Naive thymus-derived CD4-positive, alpha-beta T cell (primary cell): Measurements from ENCODE around the gene ADAMTS8. TPM values are rescaled to one million over a fixed set of nuclear protein-coding genes. Genes with fewer than 3 reads are reported as not detected.
A peak's percentile ranks its signal among the peaks of the same experiment; 100 is the strongest.

Source experiments
- ATAC-seq: fragments of 150-1000 bp; cut with Tn5 transposase; 2 replicates; pipeline ENCODE4 v1.10.0; 2021; ENCODE audit warnings: mild to moderate bottlenecking, moderate library complexity
- CTCF ChIA-PET: fragments of 350-600 bp; sonication (Branson Sonifier 250); formaldehyde crosslinking; loops from one replicate; lab custom pipeline; 2021; ENCODE audit warnings: antibody characterized with exemption; lab: Charles Lee
- POLR2A ChIA-PET: fragments of 350-600 bp; sonication (Branson Sonifier 250); formaldehyde crosslinking; loops from one replicate; lab custom pipeline; 2021; ENCODE audit warnings: antibody characterized with exemption, inconsistent platforms; lab: Charles Lee
- DNase-seq, 9 donors: peaks; one replicate each; pipeline versions ENCODE4 v3.0.0 to v3.0.0-alpha.2; 2020 to 2022; ENCODE audit warnings: mixed read lengths in 1 of 9
- H3K27ac ChIP-seq: one replicate; pipeline ENCODE4 v1.7.0; 2013; ENCODE audit warnings: mild to moderate bottlenecking, low read depth, low read length, moderate library complexity
- H3K27me3 ChIP-seq, 2 donors: one replicate each; pipeline ENCODE4 v1.7.0; 2013; ENCODE audit warnings: low read length in 2 of 2, mild to moderate bottlenecking in 2 of 2, moderate library complexity in 2 of 2; ENCODE audit not compliant: control insufficient read depth in 2 of 2, insufficient read depth in 2 of 2
- H3K36me3 ChIP-seq, 3 experiments: 1 replicate in 2 of 3; 2 replicates in 1 of 3; pipeline ENCODE4 v1.7.0; 2013; ENCODE audit warnings: low read length in 3 of 3, mild to moderate bottlenecking in 3 of 3, moderate library complexity in 1 of 3; ENCODE audit not compliant: insufficient read depth in 3 of 3, control insufficient read depth in 2 of 3
- H3K4me1 ChIP-seq, 2 donors: one replicate each; pipeline ENCODE4 v1.7.0; 2013; ENCODE audit warnings: low read length in 2 of 2, mild to moderate bottlenecking in 2 of 2, moderate library complexity in 1 of 2; ENCODE audit not compliant: control insufficient read depth in 2 of 2, insufficient read depth in 2 of 2
- H3K4me3 ChIP-seq: 2 replicates; pipeline ENCODE4 v1.7.0; 2013; ENCODE audit warnings: mild to moderate bottlenecking, low read length
- H3K9me3 ChIP-seq, 3 experiments: 1 replicate in 2 of 3; 2 replicates in 1 of 3; pipeline ENCODE4 v1.7.0; 2013; ENCODE audit warnings: low read length in 3 of 3; ENCODE audit not compliant: control insufficient read depth in 2 of 3
- H3K27ac Mint-ChIP-seq, 9 donors: one replicate each; pipeline ENCODE4 v1.8.0; 2020 to 2022; ENCODE audit warnings: mixed read lengths in 9 of 9, mild to moderate bottlenecking in 8 of 9, moderate library complexity in 5 of 9, inconsistent platforms in 2 of 9
- H3K27me3 Mint-ChIP-seq, 5 donors: one replicate each; pipeline ENCODE4 v1.8.0; 2021 to 2022; ENCODE audit warnings: mixed read lengths in 5 of 5, mild to moderate bottlenecking in 1 of 5
- H3K36me3 Mint-ChIP-seq, 5 donors: one replicate each; pipeline ENCODE4 v1.8.0; 2020 to 2022; ENCODE audit warnings: mixed read lengths in 5 of 5, mild to moderate bottlenecking in 3 of 5, inconsistent platforms in 1 of 5
- H3K4me1 Mint-ChIP-seq, 7 donors: one replicate each; pipeline ENCODE4 v1.8.0; 2020 to 2022; ENCODE audit warnings: mixed read lengths in 7 of 7, mild to moderate bottlenecking in 3 of 7, inconsistent platforms in 1 of 7
- H3K4me3 Mint-ChIP-seq, 10 donors: one replicate each; pipeline ENCODE4 v1.8.0; 2020 to 2022; ENCODE audit warnings: mild to moderate bottlenecking in 10 of 10, mixed read lengths in 10 of 10, moderate library complexity in 6 of 10, inconsistent platforms in 2 of 10
- H3K9me3 Mint-ChIP-seq, 11 donors: one replicate each; pipeline ENCODE4 v1.8.0; 2020 to 2022; ENCODE audit warnings: mixed read lengths in 11 of 11, mild to moderate bottlenecking in 4 of 11, inconsistent platforms in 1 of 11, moderate library complexity in 1 of 11
- intact Hi-C, 2 donors: fragments of 100-400 bp; cut with micrococcal nuclease; formaldehyde crosslinking; loops; one replicate each; pipeline ENCODE4 v1.15.1; 2023
- polyA plus RNA-seq, 2 donors: library from polyadenylated mRNA; unstranded; fragments of 300-500 nt; fragmentation: Illumina TruSeq; gene quantifications; one replicate each; pipeline ENCODE4 v1.2.3, GENCODE V29; 2021
- total RNA-seq, 6 experiments: library from RNA in 5 of 6; stranded (reverse) in 5 of 6; gene quantifications; 1 replicate in 5 of 6; 2 replicates in 1 of 6; pipeline ENCODE4 v1.2.3 and lab custom pipeline; 2021 to 2026

The ADAMTS8 gene
- total and polyA plus RNA-seq, 7 experiments from 2014 or later: not detected

GRCh38 chr11:130421697-130422096, 6.7 kb downstream of the ADAMTS8 start:
- Mint-ChIP-seq H3K27me3 (peaks cover 24 to 42% (median 32%) of the 10 kb centered on the region in 5 donors), H3K27ac (no peak overlapping the region), H3K9me3 (no peaks in the 10 kb centered on the region), H3K4me1 (peaks cover 0 to 3% (median 0%) of the 10 kb centered on the region in 7 donors), H3K36me3 (no peaks in the 10 kb centered on the region), H3K4me3 (no peak overlapping the region)
- no peaks in the 10 kb centered on the region for H3K9me3 ChIP-seq
- no peak overlapping the region for H3K4me3 ChIP-seq
- intact Hi-C loops: no loop called here
- DNase-seq: no peak
- H3K27me3 ChIP-seq: no peaks in the 10 kb centered on the region
- H3K36me3 ChIP-seq: no peaks in the 10 kb centered on the region
- CTCF ChIA-PET: no interaction called here
- POLR2A ChIA-PET: no interaction called here
- no peak overlapping the region for H3K27ac ChIP-seq
- no peaks in the 10 kb centered on the region for H3K4me1 ChIP-seq
- no peak for ATAC-seq

- no peak overlapping the region for H3K27ac ChIP-seq
- H3K36me3 ChIP-seq: no peaks in the 10 kb centered on the region
- ATAC-seq (no peak), DNase-seq (no peak)
- intact Hi-C loops: no loop called here
- ChIA-PET CTCF (interaction anchor here (0.5 kb wide), 1 partner anchor 47 kb away, joined by 3 read pairs; no protein-coding TSS in a partner anchor), POLR2A (no interaction called here)
- H3K36me3 Mint-ChIP-seq: no peaks in the 10 kb centered on the region
- no peaks in the 10 kb centered on the region for H3K4me1 ChIP-seq
- H3K9me3 ChIP-seq: no peaks in the 10 kb centered on the region
- peaks cover 0 to 3% (median 0%) of the 10 kb centered on the region in 7 donors for H3K4me1 Mint-ChIP-seq
- H3K4me3 ChIP-seq: no peak overlapping the region
- no peaks in the 10 kb centered on the region for H3K9me3 Mint-ChIP-seq
- no peak overlapping the region for H3K4me3 Mint-ChIP-seq
- no peaks in the 10 kb centered on the region for H3K27me3 ChIP-seq
- no peak overlapping the region for H3K27ac Mint-ChIP-seq
- peaks cover 19 to 37% (median 27%) of the 10 kb centered on the region in 5 donors for H3K27me3 Mint-ChIP-seq
Observed at GRCh38 chr11:130421199-130421585, 7.2 kb downstream of the ADAMTS8 start.

GRCh38 chr11:130420478-130421198, 7.8 kb downstream of the ADAMTS8 start:
- Histone ChIP-seq H3K4me3 (no peak overlapping the region), H3K4me1 (no peaks in the 10 kb centered on the region), H3K27ac (no peak overlapping the region), H3K9me3 (no peaks in the 10 kb centered on the region), H3K27me3 (no peaks in the 10 kb centered on the region), H3K36me3 (no peaks in the 10 kb centered on the region)
- ATAC-seq: no peak
- H3K27me3 Mint-ChIP-seq: peaks cover 18 to 32% (median 24%) of the 10 kb centered on the region in 5 donors
- no peak for DNase-seq
- intact Hi-C loops: no loop called here
- peaks cover 0 to 3% (median 0%) of the 10 kb centered on the region in 7 donors for H3K4me1 Mint-ChIP-seq
- no peak overlapping the region for H3K4me3 Mint-ChIP-seq
- H3K9me3 Mint-ChIP-seq: no peaks in the 10 kb centered on the region
- H3K36me3 Mint-ChIP-seq: no peaks in the 10 kb centered on the region
- POLR2A ChIA-PET: no interaction called here
- CTCF ChIA-PET: interaction anchor here (0.5 kb wide), 1 partner anchor 46 kb away, joined by 3 read pairs; no protein-coding TSS in a partner anchor
- no peak overlapping the region for H3K27ac Mint-ChIP-seq

GRCh38 chr11:130418756-130419155, 9.7 kb downstream of the ADAMTS8 start:
- H3K27me3 Mint-ChIP-seq: peaks cover 4 to 16% (median 13%) of the 10 kb centered on the region in 5 donors
- Histone ChIP-seq H3K4me1 (no peaks in the 10 kb centered on the region), H3K4me3 (no peak overlapping the region), H3K36me3 (no peaks in the 10 kb centered on the region), H3K27me3 (no peaks in the 10 kb centered on the region), H3K27ac (no peak overlapping the region), H3K9me3 (no peaks in the 10 kb centered on the region)
- ATAC-seq (no peak), DNase-seq (no peak)
- intact Hi-C loops: no loop called here
- POLR2A ChIA-PET: no interaction called here
- H3K36me3 Mint-ChIP-seq: no peaks in the 10 kb centered on the region
- H3K4me3 Mint-ChIP-seq: no peak overlapping the region
- CTCF ChIA-PET: interaction anchor here (1.1 kb wide), 1 partner anchor 16 kb away, joined by 3 read pairs; no protein-coding TSS in a partner anchor
- peaks cover 0 to 2% (median 0%) of the 10 kb centered on the region in 11 donors for H3K9me3 Mint-ChIP-seq
- H3K27ac Mint-ChIP-seq: no peak overlapping the region
- peaks cover 0 to 3% (median 0%) of the 10 kb centered on the region in 7 donors for H3K4me1 Mint-ChIP-seq

GRCh38 chr11:130418210-130418609, 10.2 kb downstream of the ADAMTS8 start:
- DNase-seq (no peak), ATAC-seq (no peak)
- H3K27ac Mint-ChIP-seq: peak overlapping the region in 1 of 9 donors; percentile 25
- peaks cover 0 to 2% (median 0%) of the 10 kb centered on the region in 11 donors for H3K9me3 Mint-ChIP-seq
- Histone ChIP-seq H3K4me3 (no peak overlapping the region), H3K9me3 (no peaks in the 10 kb centered on the region), H3K27ac (no peak overlapping the region), H3K27me3 (no peaks in the 10 kb centered on the region), H3K36me3 (no peaks in the 10 kb centered on the region), H3K4me1 (no peaks in the 10 kb centered on the region)
- CTCF ChIA-PET: no interaction called here
- H3K4me1 Mint-ChIP-seq: peaks cover 0 to 3% (median 0%) of the 10 kb centered on the region in 7 donors
- H3K27me3 Mint-ChIP-seq: peaks cover 3 to 18% (median 9%) of the 10 kb centered on the region in 5 donors
- intact Hi-C loops: no loop called here
- POLR2A ChIA-PET: no interaction called here
- no peak overlapping the region for H3K4me3 Mint-ChIP-seq
- no peaks in the 10 kb centered on the region for H3K36me3 Mint-ChIP-seq

GRCh38 chr11:130416906-130417305, 11.5 kb downstream of the ADAMTS8 start:
- peaks cover 0 to 15% (median 11%) of the 10 kb centered on the region in 5 donors for H3K27me3 Mint-ChIP-seq
- POLR2A ChIA-PET: no interaction called here
- no peak overlapping the region for H3K27ac ChIP-seq
- H3K9me3 Mint-ChIP-seq: peaks cover 0 to 2% (median 0%) of the 10 kb centered on the region in 11 donors
- no peaks in the 10 kb centered on the region for H3K4me1 ChIP-seq
- no peaks in the 10 kb centered on the region for H3K36me3 Mint-ChIP-seq
- no peak overlapping the region for H3K4me3 Mint-ChIP-seq
- H3K27me3 ChIP-seq: no peaks in the 10 kb centered on the region
- peaks cover 0 to 3% (median 0%) of the 10 kb centered on the region in 7 donors for H3K4me1 Mint-ChIP-seq
- CTCF ChIA-PET: no interaction called here
- H3K27ac Mint-ChIP-seq: no peak overlapping the region
- no peaks in the 10 kb centered on the region for H3K36me3 ChIP-seq
- no peaks in the 10 kb centered on the region for H3K9me3 ChIP-seq
- intact Hi-C loops: no loop called here
- no peak for ATAC-seq
- no peak for DNase-seq
- H3K4me3 ChIP-seq: no peak overlapping the region

GRCh38 chr11:130416530-130416882, 11.9 kb downstream of the ADAMTS8 start:
- Histone ChIP-seq H3K4me3 (no peak overlapping the region), H3K9me3 (no peaks in the 10 kb centered on the region), H3K27me3 (no peaks in the 10 kb centered on the region), H3K4me1 (no peaks in the 10 kb centered on the region), H3K36me3 (no peaks in the 10 kb centered on the region), H3K27ac (no peak overlapping the region)
- Mint-ChIP-seq H3K4me3 (no peak overlapping the region), H3K27ac (no peak overlapping the region), H3K36me3 (no peaks in the 10 kb centered on the region), H3K4me1 (peaks cover 0 to 3% (median 0%) of the 10 kb centered on the region in 7 donors), H3K9me3 (peaks cover 0 to 2% (median 0%) of the 10 kb centered on the region in 11 donors), H3K27me3 (peaks cover under 1 to 15% (median 11%) of the 10 kb centered on the region in 5 donors)
- intact Hi-C loops: no loop called here
- DNase-seq: no peak
- no peak for ATAC-seq
- POLR2A ChIA-PET: no interaction called here
- CTCF ChIA-PET: no interaction called here
